CD4-positive, alpha-beta T cell (primary cell): Measurements from ENCODE around the gene AGBL4. TPM values are rescaled to one million over a fixed set of nuclear protein-coding genes. Genes with fewer than 3 reads are reported as not detected.

ENCODE experiments used
- ATAC-seq: fragments of 200-7000 bp; cut with Tn5 transposase; one replicate; pipeline ENCODE4 v1.10.0; 2022; ENCODE audit warnings: mild to moderate bottlenecking; ENCODE audit not compliant: poor library complexity
- CTCF ChIA-PET: fragments of 350-600 bp; sonication (Branson Sonifier 250); formaldehyde crosslinking; loops from one replicate; lab custom pipeline; 2021; ENCODE audit warnings: antibody characterized with exemption, inconsistent platforms; lab: Charles Lee
- POLR2A ChIA-PET: fragments of 350-600 bp; sonication (Branson Sonifier 250); formaldehyde crosslinking; loops from one replicate; lab custom pipeline; 2021; ENCODE audit warnings: antibody characterized with exemption, inconsistent platforms; lab: Charles Lee
- DNase-seq, 14 experiments: peaks; one replicate each; pipeline ENCODE4 v3.0.0-alpha.2; 2013 to 2020; ENCODE audit warnings: mixed read lengths in 2 of 14
- H3K27ac ChIP-seq, 2 donors: one replicate each; pipeline versions ENCODE4 v1.5.1 to v1.7.0; 2013; ENCODE audit warnings: low read length in 2 of 2, low read depth in 1 of 2, mild to moderate bottlenecking in 1 of 2
- H3K27me3 ChIP-seq, 2 experiments: 1 replicate in 1 of 2; 2 replicates in 1 of 2; pipeline versions ENCODE4 v1.6.1 to v1.7.0; 2013; ENCODE audit warnings: low read length in 2 of 2, control low read depth in 1 of 2, mild to moderate bottlenecking in 1 of 2, moderate library complexity in 1 of 2; ENCODE audit not compliant: insufficient read depth in 2 of 2, control insufficient read depth in 1 of 2
- H3K36me3 ChIP-seq: one replicate; pipeline ENCODE4 v1.6.1; 2013; ENCODE audit warnings: low read length, control low read depth; ENCODE audit not compliant: insufficient read depth
- H3K4me1 ChIP-seq: one replicate; pipeline ENCODE4 v1.6.1; 2013; ENCODE audit warnings: low read length, control low read depth; ENCODE audit not compliant: insufficient read depth
- H3K4me3 ChIP-seq: one replicate; pipeline ENCODE4 v1.5.1; 2013; ENCODE audit warnings: mild to moderate bottlenecking, low read length, moderate library complexity
- H3K9me3 ChIP-seq, 2 experiments: 1 replicate in 1 of 2; 2 replicates in 1 of 2; pipeline versions ENCODE4 v1.6.1 to v1.7.0; 2013; ENCODE audit warnings: low read length in 2 of 2, mild to moderate bottlenecking in 2 of 2, control low read depth in 1 of 2, moderate library complexity in 1 of 2; ENCODE audit not compliant: control insufficient read depth in 1 of 2, insufficient read depth in 1 of 2
- H3K27ac Mint-ChIP-seq: one replicate; pipeline ENCODE4 v1.8.0; 2020; ENCODE audit warnings: mixed read lengths
- H3K27me3 Mint-ChIP-seq: one replicate; pipeline ENCODE4 v1.8.0; 2021; ENCODE audit warnings: mixed read lengths
- H3K36me3 Mint-ChIP-seq: one replicate; pipeline ENCODE4 v1.8.0; 2021; ENCODE audit warnings: low read depth, mixed read lengths
- H3K4me1 Mint-ChIP-seq: one replicate; pipeline ENCODE4 v1.8.0; 2021; ENCODE audit warnings: low read depth, mixed read lengths
- H3K4me3 Mint-ChIP-seq: one replicate; pipeline ENCODE4 v1.8.0; 2020; ENCODE audit warnings: mild to moderate bottlenecking, mixed read lengths
- H3K9me3 Mint-ChIP-seq: one replicate; pipeline ENCODE4 v1.8.0; 2020; ENCODE audit warnings: mixed read lengths
- CTCF ChIP-seq: fragments of 200-600 bp; IDR thresholded peaks from one replicate; pipeline ENCODE4 v1.8.0; 2022; ENCODE audit warnings: antibody characterized with exemption, mild to moderate bottlenecking
- intact Hi-C, 2 experiments: fragments of 100-400 bp; cut with DNase I in 1 of 2; cut with micrococcal nuclease in 1 of 2; formaldehyde crosslinking; loops; one replicate each; pipeline versions ENCODE4 v1.15.1 to v1.9.0; 2023 to 2025; cut with DNase I, micrococcal nuclease
- total RNA-seq, 174 experiments: library from RNA in 2 of 174; stranded (reverse) in 2 of 174; gene quantifications; one replicate each; pipeline ENCODE4 v1.2.3 and lab custom pipeline; 2021 to 2026

AGBL4 gene
- total RNA-seq, 2 experiments from 2014 or later = 0.11 TPM; not detected in 1

- H3K27ac ChIP-seq = no peak overlapping the region
- POLR2A ChIA-PET = no interaction called here
- DNase-seq = no peak
- no peak overlapping the region for H3K4me3 ChIP-seq
- no peaks in the 10 kb centered on the region for H3K9me3 ChIP-seq
- H3K9me3 Mint-ChIP-seq = no peaks in the 10 kb centered on the region
- no peaks in the 10 kb centered on the region for H3K36me3 ChIP-seq
- intact Hi-C loops = no loop called here
- H3K4me1 Mint-ChIP-seq = no peaks in the 10 kb centered on the region
- ATAC-seq = no peak
- CTCF ChIA-PET = no interaction called here
- H3K27me3 Mint-ChIP-seq = peaks cover 5% of the 10 kb centered on the region
- H3K27me3 ChIP-seq = peaks cover 0 to 5% of the 10 kb centered on the region in 2 experiments
- no peak overlapping the region for H3K27ac Mint-ChIP-seq
- no peak overlapping the region for H3K4me3 Mint-ChIP-seq
- no peak for TF ChIP-seq CTCF
- no peaks in the 10 kb centered on the region for H3K36me3 Mint-ChIP-seq
- peaks cover 2% of the 10 kb centered on the region for H3K4me1 ChIP-seq
Measured at GRCh38 chr1:48568501-48568900, 1455.3 kb downstream of the AGBL4 start.

GRCh38 chr1:48566492-48566891 lies 1457.3 kb downstream of the AGBL4 start:
- H3K4me1 ChIP-seq = no peaks in the 10 kb centered on the region
- H3K27ac Mint-ChIP-seq = no peak overlapping the region
- no peak overlapping the region for H3K4me3 ChIP-seq
- CTCF ChIA-PET = no interaction called here
- no peaks in the 10 kb centered on the region for H3K36me3 Mint-ChIP-seq
- no peak for TF ChIP-seq CTCF
- H3K36me3 ChIP-seq = no peaks in the 10 kb centered on the region
- intact Hi-C loops = no loop called here
- no peaks in the 10 kb centered on the region for H3K4me1 Mint-ChIP-seq
- ATAC-seq (no peak), DNase-seq (no peak)
- H3K4me3 Mint-ChIP-seq = no peak overlapping the region
- peaks cover 5% of the 10 kb centered on the region for H3K27me3 Mint-ChIP-seq
- POLR2A ChIA-PET = no interaction called here
- H3K27me3 ChIP-seq = peaks cover 0 to 4% of the 10 kb centered on the region in 2 experiments
- H3K9me3 ChIP-seq = no peaks in the 10 kb centered on the region
- no peak overlapping the region for H3K27ac ChIP-seq
- H3K9me3 Mint-ChIP-seq = no peaks in the 10 kb centered on the region

DNA sequence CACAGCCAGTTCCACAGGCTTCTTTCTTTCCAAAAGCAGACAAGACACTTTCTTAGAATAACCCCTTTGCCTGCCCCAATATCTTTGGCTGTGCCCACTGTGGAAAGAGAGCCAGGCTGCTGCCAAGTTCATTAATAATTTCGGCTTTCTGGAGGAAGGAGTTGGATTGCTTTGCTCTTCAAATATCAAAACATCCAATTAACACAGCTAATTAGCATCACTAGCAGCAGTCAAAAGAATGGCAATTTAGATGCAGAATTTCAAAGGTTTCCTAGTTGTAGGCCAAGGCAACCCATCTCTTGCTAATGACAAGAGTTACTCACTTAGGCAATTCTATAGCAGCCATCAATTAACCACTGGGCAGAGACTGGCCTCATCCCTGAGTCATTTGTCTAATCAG lies 1460.7 kb downstream of the AGBL4 start:
- no peaks in the 10 kb centered on the region for H3K4me1 Mint-ChIP-seq
- no peak overlapping the region for H3K27ac Mint-ChIP-seq
- H3K4me3 ChIP-seq = no peak overlapping the region
- H3K36me3 ChIP-seq = no peaks in the 10 kb centered on the region
- ChIA-PET CTCF (interaction anchor here (1.0 kb wide), 1 partner anchor 9 kb away, joined by 4 read pairs; no protein-coding TSS in a partner anchor), POLR2A (no interaction called here)
- no peaks in the 10 kb centered on the region for H3K9me3 ChIP-seq
- no peaks in the 10 kb centered on the region for H3K36me3 Mint-ChIP-seq
- intact Hi-C loops = no loop called here
- no peak overlapping the region for H3K4me3 Mint-ChIP-seq
- H3K27me3 Mint-ChIP-seq = peaks cover 12% of the 10 kb centered on the region
- H3K4me1 ChIP-seq = no peaks in the 10 kb centered on the region
- no peak for DNase-seq
- H3K9me3 Mint-ChIP-seq = no peaks in the 10 kb centered on the region
- no peak for ATAC-seq
- no peak overlapping the region for H3K27ac ChIP-seq
- no peak for TF ChIP-seq CTCF
- peaks cover 0 to 4% of the 10 kb centered on the region in 2 experiments for H3K27me3 ChIP-seq
